Measurements from ENCODE around the gene TULP3.

Gene TULP3

GRCh38 chr12:2922329-2922728 is 31.6 kb downstream of the TULP3 start:
- H2AFZ ChIP-seq (ENCODE audit: low read depth, low read length), result no peak overlapping the region
- no peak overlapping the region for H3K4me3 ChIP-seq (ENCODE audit: low read length)
- peaks cover 62% of the 10 kb centered on the region for H3K36me3 ChIP-seq (ENCODE audit: insufficient read depth, low read length)
- no peaks in the 10 kb centered on the region for H3K27me3 ChIP-seq (ENCODE audit: insufficient read depth, low read length)
- no peaks in the 10 kb centered on the region for H3K9me3 ChIP-seq (ENCODE audit: low read length)
- no peaks in the 10 kb centered on the region for H3K4me1 ChIP-seq (ENCODE audit: insufficient read depth, low read length)

DNA sequence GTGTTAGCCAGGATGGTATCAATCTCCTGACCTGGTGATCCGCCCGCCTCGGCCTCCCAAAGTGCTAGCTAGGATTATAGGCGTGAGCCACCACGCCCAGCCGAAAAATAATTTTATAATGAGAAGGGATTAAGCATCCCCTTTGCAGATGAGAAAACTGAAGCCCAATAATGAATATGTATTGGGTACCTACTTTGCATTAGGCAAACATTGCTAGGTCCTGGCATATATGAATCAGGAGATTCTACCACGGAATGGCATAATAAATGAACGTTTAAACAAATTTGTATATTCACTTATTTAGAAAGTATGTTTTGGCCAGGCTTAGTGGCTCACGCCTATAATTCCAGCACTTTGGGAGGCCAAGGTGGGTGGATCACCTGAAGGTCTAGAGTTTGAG is 32.4 kb downstream of the TULP3 start:
- Histone ChIP-seq H3K4me1 (ENCODE audit: insufficient read depth, low read length) (no peaks in the 10 kb centered on the region), H3K36me3 (ENCODE audit: insufficient read depth, low read length) (peaks cover 66% of the 10 kb centered on the region), H3K9me3 (ENCODE audit: low read length) (no peaks in the 10 kb centered on the region), H2AFZ (ENCODE audit: low read depth, low read length) (no peak overlapping the region), H3K4me3 (ENCODE audit: low read length) (no peak overlapping the region), H3K27me3 (ENCODE audit: insufficient read depth, low read length) (no peaks in the 10 kb centered on the region)

DNA sequence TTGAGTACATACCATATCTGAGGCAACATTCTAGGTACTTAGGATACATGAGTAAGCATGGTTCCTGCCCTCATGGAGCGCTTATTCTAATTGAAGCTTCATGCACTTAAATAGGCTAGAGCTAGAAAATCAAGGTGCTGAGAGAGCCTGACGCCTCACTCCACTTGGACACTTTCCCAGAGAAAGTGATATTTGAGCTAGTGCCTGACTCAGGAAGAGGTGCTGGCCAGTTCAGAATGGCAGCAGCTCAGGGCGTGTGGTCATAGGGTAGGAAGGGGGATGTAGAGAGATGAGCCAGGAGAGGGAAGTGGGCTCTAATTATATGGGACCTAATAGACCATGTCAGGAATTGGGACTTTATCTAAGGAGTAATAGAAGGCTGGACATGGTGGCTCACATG is 33.3 kb downstream of the TULP3 start:
- no peaks in the 10 kb centered on the region for H3K27me3 ChIP-seq (ENCODE audit: insufficient read depth, low read length)
- H3K36me3 ChIP-seq (ENCODE audit: insufficient read depth, low read length), result peaks cover 65% of the 10 kb centered on the region
- H3K4me3 ChIP-seq (ENCODE audit: low read length), result no peak overlapping the region
- no peaks in the 10 kb centered on the region for H3K4me1 ChIP-seq (ENCODE audit: insufficient read depth, low read length)
- no peaks in the 10 kb centered on the region for H3K9me3 ChIP-seq (ENCODE audit: low read length)
- no peak overlapping the region for H2AFZ ChIP-seq (ENCODE audit: low read depth, low read length)

DNA sequence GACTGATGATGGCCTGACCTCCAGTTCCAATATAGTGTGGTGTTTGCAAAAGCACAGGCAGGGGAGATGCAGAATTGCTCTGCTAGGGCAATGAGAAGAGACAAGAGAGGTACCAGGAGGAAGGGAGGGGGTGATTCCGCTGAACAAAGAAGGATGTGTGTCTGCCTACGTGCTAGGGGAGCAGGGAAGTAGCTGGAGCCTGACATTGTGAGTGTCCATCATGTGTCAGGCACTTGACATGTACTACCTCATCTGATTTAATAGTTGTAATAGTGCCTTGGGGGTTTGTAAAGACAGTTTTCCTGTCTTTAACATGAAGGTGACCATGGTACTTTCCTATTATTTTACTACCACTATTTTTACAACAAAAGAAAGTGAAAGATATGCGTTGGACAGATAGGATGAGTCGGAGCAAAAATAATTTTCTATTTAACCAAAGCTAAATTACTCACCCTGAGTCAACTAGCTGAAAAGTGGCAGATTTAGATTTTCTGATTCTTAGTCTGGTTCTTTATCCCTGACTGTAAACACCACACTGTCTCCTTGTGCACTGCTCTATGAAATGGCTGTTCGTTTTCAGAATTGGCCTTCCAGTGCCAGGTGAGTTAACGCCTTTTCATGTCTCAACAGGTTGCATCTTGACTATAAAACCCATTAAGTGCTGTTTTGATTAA is 34.8 kb downstream of the TULP3 start:
- Histone ChIP-seq H3K9me3 (ENCODE audit: low read length) (no peaks in the 10 kb centered on the region), H3K4me1 (ENCODE audit: insufficient read depth, low read length) (no peaks in the 10 kb centered on the region), H3K4me3 (ENCODE audit: low read length) (no peak overlapping the region), H3K36me3 (ENCODE audit: insufficient read depth, low read length) (peaks cover 62% of the 10 kb centered on the region), H3K27me3 (ENCODE audit: insufficient read depth, low read length) (no peaks in the 10 kb centered on the region), H2AFZ (ENCODE audit: low read depth, low read length) (no peak overlapping the region)

DNA sequence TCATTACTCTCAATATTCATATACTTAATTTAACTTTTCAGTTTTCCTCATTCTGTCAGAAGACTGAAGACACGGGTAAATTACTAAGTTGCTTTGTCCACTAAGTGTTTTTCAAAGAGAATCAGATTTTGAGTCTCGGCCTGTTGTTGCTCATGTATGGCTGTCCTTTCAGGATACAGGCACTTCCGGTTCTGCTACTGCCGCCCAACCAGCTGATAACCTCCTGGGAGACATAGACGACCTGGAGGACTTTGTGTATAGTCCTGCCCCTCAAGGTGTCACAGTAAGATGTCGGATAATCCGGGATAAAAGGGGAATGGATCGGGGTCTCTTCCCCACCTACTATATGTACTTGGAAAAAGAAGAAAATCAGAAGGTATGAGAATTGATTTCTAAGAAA is 40.2 kb downstream of the TULP3 start:
- Histone ChIP-seq H3K36me3 (ENCODE audit: insufficient read depth, low read length) (peaks cover 62% of the 10 kb centered on the region), H3K4me3 (ENCODE audit: low read length) (no peak overlapping the region)

GRCh38 chr12:2933586-2933985 is 42.9 kb downstream of the TULP3 start:
- Histone ChIP-seq H3K9me3 (ENCODE audit: low read length) (no peaks in the 10 kb centered on the region), H3K27me3 (ENCODE audit: insufficient read depth, low read length) (no peaks in the 10 kb centered on the region), H2AFZ (ENCODE audit: low read depth, low read length) (no peak overlapping the region), H3K36me3 (ENCODE audit: insufficient read depth, low read length) (peaks cover 59% of the 10 kb centered on the region), H3K4me1 (ENCODE audit: insufficient read depth, low read length) (no peaks in the 10 kb centered on the region), H3K4me3 (ENCODE audit: low read length) (no peak overlapping the region)

More for the DNA sequence above, 40.2 kb downstream of the TULP3 start:
- Histone ChIP-seq H3K27me3 (ENCODE audit: insufficient read depth, low read length) (no peaks in the 10 kb centered on the region), H3K4me1 (ENCODE audit: insufficient read depth, low read length) (no peaks in the 10 kb centered on the region), H2AFZ (ENCODE audit: low read depth, low read length) (no peak overlapping the region), H3K9me3 (ENCODE audit: low read length) (no peaks in the 10 kb centered on the region)

GRCh38 chr12:2934371-2934770 is 43.7 kb downstream of the TULP3 start:
- H3K9me3 ChIP-seq (ENCODE audit: low read length), result no peaks in the 10 kb centered on the region
- H3K27me3 ChIP-seq (ENCODE audit: insufficient read depth, low read length), result no peaks in the 10 kb centered on the region
- no peak overlapping the region for H2AFZ ChIP-seq (ENCODE audit: low read depth, low read length)
- H3K4me3 ChIP-seq (ENCODE audit: low read length), result no peak overlapping the region
- peaks cover 67% of the 10 kb centered on the region for H3K36me3 ChIP-seq (ENCODE audit: insufficient read depth, low read length)
- no peaks in the 10 kb centered on the region for H3K4me1 ChIP-seq (ENCODE audit: insufficient read depth, low read length)

DNA sequence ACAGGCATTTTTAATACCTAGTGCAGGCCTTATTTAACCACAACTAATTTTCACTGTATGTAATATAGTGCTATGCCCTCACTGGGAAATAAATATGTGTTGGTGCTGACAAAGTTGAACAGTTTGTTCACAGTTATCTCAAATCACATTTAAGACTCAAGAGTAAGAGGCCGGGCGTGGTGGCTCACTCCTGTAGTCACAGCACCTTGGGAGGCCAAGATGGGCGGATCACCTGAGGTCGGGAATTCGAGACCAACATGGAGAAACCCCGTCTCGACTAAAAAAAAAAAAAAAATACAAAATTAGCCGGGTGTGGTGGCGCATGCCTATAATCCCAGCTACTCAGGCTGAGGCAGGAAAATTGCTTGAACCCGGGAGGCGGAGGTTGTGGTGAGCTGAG is 45.6 kb downstream of the TULP3 start:
- no peaks in the 10 kb centered on the region for H3K27me3 ChIP-seq (ENCODE audit: insufficient read depth, low read length)
- H3K4me1 ChIP-seq (ENCODE audit: insufficient read depth, low read length), result no peaks in the 10 kb centered on the region
- no peaks in the 10 kb centered on the region for H3K9me3 ChIP-seq (ENCODE audit: low read length)
- peaks cover 68% of the 10 kb centered on the region for H3K36me3 ChIP-seq (ENCODE audit: insufficient read depth, low read length)
- no peak overlapping the region for H3K4me3 ChIP-seq (ENCODE audit: low read length)
- H2AFZ ChIP-seq (ENCODE audit: low read depth, low read length), result no peak overlapping the region

DNA sequence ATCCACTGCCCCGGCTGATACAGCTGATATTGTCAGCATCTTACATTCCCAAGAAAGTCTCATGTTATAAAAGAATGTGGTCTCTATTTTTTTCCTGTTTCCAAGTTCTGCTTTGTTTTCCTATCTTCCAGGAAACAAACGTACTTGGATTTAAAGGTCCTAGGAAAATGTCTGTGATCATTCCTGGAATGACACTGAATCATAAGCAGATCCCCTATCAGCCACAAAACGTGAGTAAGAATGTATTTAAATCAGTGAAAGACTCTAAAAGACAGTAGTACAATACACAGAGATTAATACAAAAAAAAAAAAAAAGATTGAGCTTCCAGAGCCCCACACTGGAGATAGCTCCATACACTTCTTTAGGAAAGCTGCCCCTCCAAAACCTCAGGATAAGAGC is 46.8 kb downstream of the TULP3 start:
- Histone ChIP-seq H2AFZ (ENCODE audit: low read depth, low read length) (no peak overlapping the region), H3K4me1 (ENCODE audit: insufficient read depth, low read length) (no peaks in the 10 kb centered on the region), H3K27me3 (ENCODE audit: insufficient read depth, low read length) (no peaks in the 10 kb centered on the region), H3K36me3 (ENCODE audit: insufficient read depth, low read length) (peaks cover 62% of the 10 kb centered on the region), H3K9me3 (ENCODE audit: low read length) (no peaks in the 10 kb centered on the region), H3K4me3 (ENCODE audit: low read length) (no peak overlapping the region)

DNA sequence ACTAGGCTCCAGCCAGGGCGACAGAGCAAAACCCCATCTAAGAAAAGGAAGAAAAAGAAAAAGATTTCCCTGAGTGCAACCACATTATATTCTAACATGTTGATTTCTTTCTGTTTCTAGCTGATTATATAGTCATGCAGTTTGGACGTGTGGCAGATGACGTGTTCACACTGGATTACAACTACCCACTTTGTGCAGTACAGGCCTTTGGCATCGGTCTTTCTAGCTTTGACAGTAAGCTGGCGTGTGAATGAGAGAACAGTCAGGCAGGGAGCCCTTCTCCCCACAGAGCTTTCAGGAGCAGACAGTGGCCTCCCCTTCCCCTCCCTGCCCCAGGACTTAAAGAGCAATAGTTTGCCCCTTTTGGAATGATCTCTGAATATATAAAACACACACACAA is 48.5 kb downstream of the TULP3 start:
- no peaks in the 10 kb centered on the region for H3K4me1 ChIP-seq (ENCODE audit: insufficient read depth, low read length)
- peaks cover 52% of the 10 kb centered on the region for H3K36me3 ChIP-seq (ENCODE audit: insufficient read depth, low read length)
- H3K4me3 ChIP-seq (ENCODE audit: low read length), result no peak overlapping the region
- no peaks in the 10 kb centered on the region for H3K27me3 ChIP-seq (ENCODE audit: insufficient read depth, low read length)
- no peak overlapping the region for H2AFZ ChIP-seq (ENCODE audit: low read depth, low read length)
- no peaks in the 10 kb centered on the region for H3K9me3 ChIP-seq (ENCODE audit: low read length)

DNA sequence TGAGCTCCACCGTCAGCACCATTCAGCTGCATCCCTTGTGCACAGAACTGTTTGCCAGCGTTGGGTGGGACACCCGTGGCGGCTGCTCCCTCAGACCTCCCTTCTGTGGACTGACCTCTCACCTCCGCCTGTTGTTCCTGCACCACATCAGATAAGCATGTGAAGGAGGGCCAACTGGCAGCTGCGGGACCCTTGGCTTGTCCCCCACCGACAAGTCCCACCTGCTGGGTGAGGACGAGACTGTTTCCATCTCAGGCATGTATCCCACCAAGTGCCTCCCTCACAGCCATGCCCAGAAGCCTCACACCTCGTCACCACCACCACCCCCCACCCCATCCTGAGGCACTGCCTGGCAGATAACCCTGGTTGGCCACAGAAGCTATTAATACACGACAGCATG is 49.9 kb downstream of the TULP3 start:
- Histone ChIP-seq H3K27me3 (ENCODE audit: insufficient read depth, low read length) (no peaks in the 10 kb centered on the region), H3K4me3 (ENCODE audit: low read length) (no peak overlapping the region), H3K9me3 (ENCODE audit: low read length) (no peaks in the 10 kb centered on the region), H3K4me1 (ENCODE audit: insufficient read depth, low read length) (no peaks in the 10 kb centered on the region), H3K36me3 (ENCODE audit: insufficient read depth, low read length) (peaks cover 40% of the 10 kb centered on the region), H2AFZ (ENCODE audit: low read depth, low read length) (no peak overlapping the region)

DNA sequence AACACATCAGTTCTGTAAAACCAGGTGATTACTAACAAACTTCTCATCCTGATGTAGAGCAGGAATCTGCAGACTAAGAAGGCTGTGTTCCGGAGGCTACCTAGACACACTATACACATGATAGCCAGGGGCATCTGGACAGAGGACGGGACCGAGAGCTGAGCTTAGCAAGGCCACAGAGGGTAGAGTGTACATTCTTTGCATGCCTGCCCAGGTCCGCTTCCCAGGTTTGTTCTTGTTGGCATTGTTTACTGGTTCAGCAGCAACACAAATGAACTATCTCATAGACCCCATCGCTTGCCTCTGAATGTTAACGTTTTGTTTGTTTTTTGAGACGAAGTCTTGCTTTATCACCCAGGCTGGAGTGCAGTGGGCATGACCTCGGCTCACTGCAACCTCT is 50.8 kb downstream of the TULP3 start:
- Histone ChIP-seq H3K27me3 (ENCODE audit: insufficient read depth, low read length) (no peaks in the 10 kb centered on the region), H2AFZ (ENCODE audit: low read depth, low read length) (no peak overlapping the region), H3K4me3 (ENCODE audit: low read length) (no peak overlapping the region), H3K36me3 (ENCODE audit: insufficient read depth, low read length) (peaks cover 37% of the 10 kb centered on the region), H3K4me1 (ENCODE audit: insufficient read depth, low read length) (no peaks in the 10 kb centered on the region), H3K9me3 (ENCODE audit: low read length) (no peaks in the 10 kb centered on the region)

DNA sequence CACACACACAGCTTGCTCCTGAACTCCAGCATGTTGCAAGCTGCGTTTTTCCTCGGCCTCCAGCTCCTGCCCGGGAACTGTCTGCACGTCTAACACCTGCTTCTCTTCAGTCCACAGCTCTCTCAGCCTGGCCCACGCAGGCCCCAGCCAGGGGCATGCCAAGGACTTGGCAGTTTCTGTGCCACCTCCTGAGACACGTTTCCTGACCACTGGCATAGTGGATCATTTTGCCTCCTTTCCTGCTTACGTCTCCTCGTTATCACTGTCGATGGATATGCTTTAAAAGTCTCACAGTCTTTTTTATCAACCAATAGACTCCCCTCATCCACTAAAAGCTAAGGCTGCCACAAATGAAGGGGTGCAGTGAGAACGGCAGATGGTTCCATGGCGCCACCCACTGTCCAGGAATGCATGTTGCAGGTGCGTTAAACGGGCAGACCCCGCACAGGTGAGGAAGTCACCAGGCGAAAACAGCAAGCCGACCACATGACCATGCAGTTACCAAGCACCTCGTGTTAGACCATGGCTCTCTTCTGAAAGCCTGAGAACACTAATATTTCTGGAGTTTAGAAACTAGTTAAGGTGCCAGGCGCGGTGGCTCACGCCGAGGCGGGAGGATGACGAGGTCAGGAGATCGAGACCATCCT is 53.8 kb downstream of the TULP3 start:
- H3K4me3 ChIP-seq (ENCODE audit: low read length), result no peak overlapping the region

GRCh38 chr12:2949411-2949810 is 58.7 kb downstream of the TULP3 start:
- no peaks in the 10 kb centered on the region for H3K36me3 ChIP-seq (ENCODE audit: insufficient read depth, low read length)
- no peaks in the 10 kb centered on the region for H3K27me3 ChIP-seq (ENCODE audit: insufficient read depth, low read length)
- H3K4me1 ChIP-seq (ENCODE audit: insufficient read depth, low read length), result no peaks in the 10 kb centered on the region
- no peak overlapping the region for H2AFZ ChIP-seq (ENCODE audit: low read depth, low read length)
- H3K9me3 ChIP-seq (ENCODE audit: low read length), result no peaks in the 10 kb centered on the region
- no peak overlapping the region for H3K4me3 ChIP-seq (ENCODE audit: low read length)

More for the DNA sequence above, 53.8 kb downstream of the TULP3 start:
- Histone ChIP-seq H3K4me1 (ENCODE audit: insufficient read depth, low read length) (no peaks in the 10 kb centered on the region), H3K9me3 (ENCODE audit: low read length) (no peaks in the 10 kb centered on the region), H2AFZ (ENCODE audit: low read depth, low read length) (no peak overlapping the region), H3K27me3 (ENCODE audit: insufficient read depth, low read length) (no peaks in the 10 kb centered on the region), H3K36me3 (ENCODE audit: insufficient read depth, low read length) (peaks cover 18% of the 10 kb centered on the region)

Data from neuron (in vitro differentiated cells).